OCI-LY7 (cell line): ENCODE data around the gene RAMP3. TPM values are rescaled to one million over a fixed set of nuclear protein-coding genes. Genes with fewer than 3 reads are reported as not detected.

ENCODE experiments used
- BruUV-seq: library from RNA; stranded (reverse); fragments of 400-500 nt; replicated peaks from 2 replicates; lab custom pipeline; 2021; lab: Mats Ljungman, UMichigan
- CTCF ChIA-PET: fragments of 300-600 bp; sonication (Branson Sonifier 250); formaldehyde crosslinking; loops from one replicate; lab custom pipeline; 2022; ENCODE audit warnings: antibody characterized with exemption; ENCODE audit not compliant: unreplicated experiment; lab: Charles Lee
- POLR2A ChIA-PET: fragments of 300-600 bp; sonication (Branson Sonifier 250); formaldehyde crosslinking; loops from one replicate; lab custom pipeline; 2022; ENCODE audit warnings: antibody characterized with exemption; lab: Charles Lee
- DNase-seq: peaks from one replicate; pipeline ENCODE4 v3.0.0-alpha.2; 2015; ENCODE audit warnings: low spot score
- H2AFZ ChIP-seq: fragments of 200-600 bp; sonication (generic), shearing (Covaris generic); 2 replicates; pipeline ENCODE4 v1.6.1; 2014; ENCODE audit warnings: mild to moderate bottlenecking, antibody characterized with exemption, low read length, moderate library complexity
- H3K27ac ChIP-seq: fragments of 200-600 bp; sonication (generic); 2 replicates; pipeline ENCODE4 v1.5.1; 2014; ENCODE audit warnings: mixed run types, low read depth, mild to moderate bottlenecking, moderate library complexity, low read length, inconsistent platforms; ENCODE audit not compliant: poor library complexity, severe bottlenecking
- H3K36me3 ChIP-seq: fragments of 200-600 bp; sonication (generic); 2 replicates; pipeline ENCODE4 v1.6.1; 2014; ENCODE audit warnings: mild to moderate bottlenecking, antibody characterized with exemption, low read length, moderate library complexity, mixed read lengths; ENCODE audit not compliant: insufficient read depth
- H3K4me1 ChIP-seq: fragments of 200-600 bp; sonication (generic); 2 replicates; pipeline ENCODE4 v1.5.1; 2014; ENCODE audit warnings: mild to moderate bottlenecking, low read length; ENCODE audit not compliant: insufficient read depth, poor library complexity, severe bottlenecking
- H3K4me2 ChIP-seq: fragments of 200-600 bp; sonication (generic); 2 replicates; pipeline ENCODE4 v1.6.1; 2014; ENCODE audit warnings: mild to moderate bottlenecking, low read length
- H3K4me3 ChIP-seq: fragments of 200-600 bp; sonication (generic); 2 replicates; pipeline ENCODE4 v1.5.1; 2014; ENCODE audit warnings: mild to moderate bottlenecking, low read depth, low read length; ENCODE audit not compliant: poor library complexity, severe bottlenecking
- H3K79me2 ChIP-seq: fragments of 200-600 bp; sonication (generic); 2 replicates; pipeline ENCODE4 v1.6.1; 2016; ENCODE audit warnings: low read depth, mild to moderate bottlenecking, low read length, moderate library complexity, mixed read lengths; ENCODE audit not compliant: insufficient read depth
- H3K9me2 ChIP-seq: fragments of 200-600 bp; sonication (generic); 2 replicates; pipeline ENCODE4 v1.6.1; 2016; ENCODE audit warnings: mild to moderate bottlenecking, low read length, mixed read lengths; ENCODE audit not compliant: insufficient read depth
- H3K9me3 ChIP-seq: fragments of 200-600 bp; sonication (generic); 2 replicates; pipeline ENCODE4 v1.6.1; 2014; ENCODE audit warnings: mild to moderate bottlenecking, mixed run types, low read length, mixed read lengths
- H4K20me1 ChIP-seq: fragments of 200-600 bp; sonication (generic); 2 replicates; pipeline ENCODE4 v1.6.1; 2014; ENCODE audit warnings: mild to moderate bottlenecking, antibody characterized with exemption, low read length, moderate library complexity, mixed read lengths; ENCODE audit not compliant: insufficient read depth
- EZH2phosphoT487 ChIP-seq: fragments of 200-600 bp; sonication (generic); IDR thresholded peaks from 2 replicates; pipeline ENCODE4 v1.6.1; 2018; ENCODE audit warnings: low read depth, borderline replicate concordance, mild to moderate bottlenecking, mixed run types, antibody characterized with exemption, low read length, moderate library complexity, mixed read lengths
- intact Hi-C: fragments of 100-400 bp; cut with micrococcal nuclease; formaldehyde crosslinking; loops from one replicate; pipeline ENCODE4 v1.10.0; 2022; ENCODE audit not compliant: unreplicated experiment
- total RNA-seq, 2 experiments: library from RNA; depleted of rRNA in 1 of 2; stranded (reverse); fragments of >200 nt in 1 of 2; shearing (Covaris generic) in 1 of 2; gene quantifications; 2 replicates each; pipeline ENCODE4 v1.2.3, GENCODE V29; 2014 to 2022
- TF ChIP-seq, protein P1 (sequence below): fragments of 200-600 bp; sonication (generic); conservative IDR thresholded peaks from 2 replicates; pipeline ENCODE4 v1.5.1; 2014; ENCODE audit warnings: mild to moderate bottlenecking, antibody characterized with exemption, low read length, moderate library complexity, mixed read lengths

Gene RAMP3
- total RNA-seq, 2 experiments from 2014 or later, result not detected

GRCh38 chr7:45219801-45220435 lies 62.3 kb downstream of the RAMP3 start:
- Histone ChIP-seq H3K4me3 (no peak overlapping the region), H3K9me3 (no peaks in the 10 kb centered on the region), H3K4me1 (no peaks in the 10 kb centered on the region), H4K20me1 (no peaks in the 10 kb centered on the region; the same call in 1 of the 2 replicates), H3K27ac (no peak overlapping the region), H3K36me3 (no peaks in the 10 kb centered on the region), H3K4me2 (no peak overlapping the region), H3K9me2 (no peaks in the 10 kb centered on the region), H3K79me2 (no peaks in the 10 kb centered on the region), H2AFZ (no peak overlapping the region)
- intact Hi-C loops, result no loop called here
- no TSS peak for BruUV-seq
- no peak for DNase-seq
- ChIA-PET POLR2A (no interaction called here), CTCF (no interaction called here)
- TF ChIP-seq EZH2phosphoT487, result no peak
- TF ChIP-seq, protein P1, sequence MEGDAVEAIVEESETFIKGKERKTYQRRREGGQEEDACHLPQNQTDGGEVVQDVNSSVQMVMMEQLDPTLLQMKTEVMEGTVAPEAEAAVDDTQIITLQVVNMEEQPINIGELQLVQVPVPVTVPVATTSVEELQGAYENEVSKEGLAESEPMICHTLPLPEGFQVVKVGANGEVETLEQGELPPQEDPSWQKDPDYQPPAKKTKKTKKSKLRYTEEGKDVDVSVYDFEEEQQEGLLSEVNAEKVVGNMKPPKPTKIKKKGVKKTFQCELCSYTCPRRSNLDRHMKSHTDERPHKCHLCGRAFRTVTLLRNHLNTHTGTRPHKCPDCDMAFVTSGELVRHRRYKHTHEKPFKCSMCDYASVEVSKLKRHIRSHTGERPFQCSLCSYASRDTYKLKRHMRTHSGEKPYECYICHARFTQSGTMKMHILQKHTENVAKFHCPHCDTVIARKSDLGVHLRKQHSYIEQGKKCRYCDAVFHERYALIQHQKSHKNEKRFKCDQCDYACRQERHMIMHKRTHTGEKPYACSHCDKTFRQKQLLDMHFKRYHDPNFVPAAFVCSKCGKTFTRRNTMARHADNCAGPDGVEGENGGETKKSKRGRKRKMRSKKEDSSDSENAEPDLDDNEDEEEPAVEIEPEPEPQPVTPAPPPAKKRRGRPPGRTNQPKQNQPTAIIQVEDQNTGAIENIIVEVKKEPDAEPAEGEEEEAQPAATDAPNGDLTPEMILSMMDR, result no peak

- DNase-seq, result no peak
- H3K27ac ChIP-seq, result no peak overlapping the region
- BruUV-seq, result no TSS peak
- no peaks in the 10 kb centered on the region; the same call in 1 of the 2 replicates for H4K20me1 ChIP-seq
- no peaks in the 10 kb centered on the region for H3K79me2 ChIP-seq
- intact Hi-C loops, result no loop called here
- no peaks in the 10 kb centered on the region for H3K36me3 ChIP-seq
- CTCF ChIA-PET, result no interaction called here
- no peak overlapping the region for H2AFZ ChIP-seq
- POLR2A ChIA-PET, result interaction anchor here (0.6 to 0.7 kb wide), 2 partner anchors 27 to 977 kb away, joined by 3 read pairs; no protein-coding TSS in a partner anchor
- H3K9me2 ChIP-seq, result no peaks in the 10 kb centered on the region
- TF ChIP-seq, protein P1, result no peak
- TF ChIP-seq EZH2phosphoT487, result no peak
- no peak overlapping the region for H3K4me2 ChIP-seq
- H3K9me3 ChIP-seq, result no peaks in the 10 kb centered on the region
- H3K4me3 ChIP-seq, result no peak overlapping the region
- no peaks in the 10 kb centered on the region for H3K4me1 ChIP-seq
These were observed 63.4 kb downstream of the RAMP3 start for GRCh38 chr7:45220846-45221618.
